Astrocyte (in vitro differentiated cells and primary cell): ENCODE data around the gene ZSCAN10. TPM values are rescaled to one million over a fixed set of nuclear protein-coding genes. Genes with fewer than 3 reads are reported as not detected.

Experiments
- DNase-seq: peaks from one replicate; pipeline ENCODE4 v3.0.0-alpha.2; 2010; ENCODE audit warnings: low read depth
- FAIRE-seq: peaks from 2 replicates; lab custom pipeline; 2011; peaks lifted over from hg19 to GRCh38; lab: Jason Lieb, UNC
- H2AFZ ChIP-seq: 2 replicates; pipeline ENCODE4 v1.6.0; 2012; ENCODE audit warnings: low read depth, low read length, inconsistent platforms
- H3K27ac ChIP-seq: 2 replicates; pipeline ENCODE4 v1.5.1; 2011; ENCODE audit warnings: low read depth, low read length, inconsistent platforms
- H3K27me3 ChIP-seq: 2 replicates; pipeline ENCODE4 v1.6.0; 2011; ENCODE audit warnings: low read length, inconsistent platforms; ENCODE audit not compliant: insufficient read depth
- H3K36me3 ChIP-seq: 2 replicates; pipeline ENCODE4 v1.5.1; 2011; ENCODE audit warnings: low read length, inconsistent platforms; ENCODE audit not compliant: insufficient read depth
- H3K4me1 ChIP-seq: 2 replicates; pipeline ENCODE4 v1.5.1; 2011; ENCODE audit warnings: low read length, inconsistent platforms; ENCODE audit not compliant: insufficient read depth
- H3K4me2 ChIP-seq: 2 replicates; pipeline ENCODE4 v1.6.0; 2012; ENCODE audit warnings: low read length, inconsistent platforms
- H3K4me3 ChIP-seq: 2 replicates; pipeline ENCODE4 v1.5.1; 2011; ENCODE audit warnings: low read depth, mild to moderate bottlenecking, low read length, inconsistent platforms; ENCODE audit not compliant: insufficient read depth
- H3K79me2 ChIP-seq: 2 replicates; pipeline ENCODE4 v1.6.0; 2012; ENCODE audit warnings: mild to moderate bottlenecking, low read length, inconsistent platforms; ENCODE audit not compliant: insufficient read depth
- H3K9ac ChIP-seq: 2 replicates; pipeline ENCODE4 v1.6.0; 2012; ENCODE audit warnings: mild to moderate bottlenecking, low read length, inconsistent platforms
- H3K9me3 ChIP-seq: 2 replicates; pipeline ENCODE4 v1.5.1; 2012; ENCODE audit warnings: low read depth, mild to moderate bottlenecking, low read length, inconsistent platforms; ENCODE audit not compliant: insufficient read depth
- H4K20me1 ChIP-seq: 2 replicates; pipeline ENCODE4 v1.6.0; 2012; ENCODE audit warnings: low read length, inconsistent platforms; ENCODE audit not compliant: insufficient read depth
- H3K27ac Mint-ChIP-seq: one replicate; pipeline ENCODE4 v1.8.0; 2021; ENCODE audit warnings: mild to moderate bottlenecking, mixed read lengths; ENCODE audit not compliant: unreplicated experiment
- H3K27me3 Mint-ChIP-seq: one replicate; pipeline ENCODE4 v1.8.0; 2021; ENCODE audit warnings: low read depth, mixed read lengths; ENCODE audit not compliant: unreplicated experiment
- H3K36me3 Mint-ChIP-seq: one replicate; pipeline ENCODE4 v1.8.0; 2021; ENCODE audit warnings: low read depth, mixed read lengths; ENCODE audit not compliant: unreplicated experiment
- H3K4me1 Mint-ChIP-seq: one replicate; pipeline ENCODE4 v1.8.0; 2021; ENCODE audit warnings: low read depth, mixed read lengths; ENCODE audit not compliant: unreplicated experiment
- H3K4me3 Mint-ChIP-seq: one replicate; pipeline ENCODE4 v1.8.0; 2021; ENCODE audit warnings: mild to moderate bottlenecking, moderate library complexity, mixed read lengths; ENCODE audit not compliant: unreplicated experiment
- H3K9me3 Mint-ChIP-seq: one replicate; pipeline ENCODE4 v1.8.0; 2021; ENCODE audit warnings: mild to moderate bottlenecking, mixed read lengths; ENCODE audit not compliant: unreplicated experiment
- CTCF ChIP-seq: IDR thresholded peaks from 2 replicates; pipeline ENCODE4 v1.5.1; 2011; ENCODE audit warnings: low read depth, mild to moderate bottlenecking, inconsistent platforms, low read length, moderate library complexity; ENCODE audit not compliant: insufficient read depth
- EZH2 ChIP-seq: IDR thresholded peaks from 2 replicates; pipeline ENCODE4 v1.6.1; 2012; ENCODE audit warnings: mild to moderate bottlenecking, low read length, inconsistent platforms; ENCODE audit not compliant: insufficient read depth
- total RNA-seq: library from RNA; stranded (reverse); gene quantifications from 2 replicates; pipeline ENCODE4 v1.2.1, GENCODE V29; 2021

The ZSCAN10 gene
- total RNA-seq, 1 donor from 2014 or later = 0.25 TPM

- H3K4me1 Mint-ChIP-seq = peaks cover 14% of the 10 kb centered on the region
- H2AFZ ChIP-seq = no peak overlapping the region
- peaks cover 12% of the 10 kb centered on the region for H4K20me1 ChIP-seq
- TF ChIP-seq EZH2 = no peak
- no peak for TF ChIP-seq CTCF
- no peak for FAIRE-seq
- H3K4me3 Mint-ChIP-seq = peak overlapping the region; percentile 95
- no peaks in the 10 kb centered on the region for H3K9me3 ChIP-seq
- H3K4me1 ChIP-seq = peaks cover 16% of the 10 kb centered on the region
- peaks cover 2% of the 10 kb centered on the region for H3K36me3 Mint-ChIP-seq
- H3K27me3 Mint-ChIP-seq = no peaks in the 10 kb centered on the region
- no peaks in the 10 kb centered on the region for H3K27me3 ChIP-seq
- H3K4me2 ChIP-seq = peak overlapping the region; percentile 99
- H3K9ac ChIP-seq = peak overlapping the region; percentile 89
- no peak overlapping the region for H3K27ac ChIP-seq
- peak overlapping the region; percentile 82 for H3K4me3 ChIP-seq
- H3K79me2 ChIP-seq = peaks cover 22% of the 10 kb centered on the region
- DNase-seq = no peak
- peak overlapping the region; percentile 3 for H3K27ac Mint-ChIP-seq
- H3K36me3 ChIP-seq = peaks cover 3% of the 10 kb centered on the region
- no peaks in the 10 kb centered on the region for H3K9me3 Mint-ChIP-seq
These were observed 14.8 kb upstream of the ZSCAN10 start for GRCh38 chr16:3113765-3114479.

GRCh38 chr16:3112881-3113574, 13.9 kb upstream of the ZSCAN10 start:
- Histone ChIP-seq H3K4me2 (peak overlapping the region; percentile 99), H2AFZ (peak overlapping the region; percentile 72), H3K9me3 (no peaks in the 10 kb centered on the region), H3K4me1 (peaks cover 16% of the 10 kb centered on the region), H4K20me1 (peaks cover 12% of the 10 kb centered on the region), H3K36me3 (peaks cover 3% of the 10 kb centered on the region), H3K9ac (peak overlapping the region; percentile 89), H3K27me3 (no peaks in the 10 kb centered on the region), H3K27ac (no peak overlapping the region), H3K79me2 (peaks cover 22% of the 10 kb centered on the region), H3K4me3 (peak overlapping the region; percentile 82)
- FAIRE-seq (no peak), DNase-seq (no peak)
- Mint-ChIP-seq H3K36me3 (peaks cover 2% of the 10 kb centered on the region), H3K27ac (peak overlapping the region; percentile 77), H3K27me3 (no peaks in the 10 kb centered on the region), H3K9me3 (no peaks in the 10 kb centered on the region), H3K4me3 (peak overlapping the region; percentile 95), H3K4me1 (peaks cover 11% of the 10 kb centered on the region)
- TF ChIP-seq EZH2 (no peak), CTCF (no peak)
